HG03025 (cell line): Measurements from ENCODE around the gene MAJIN.
"Not testable (repeated sequence)": the region's sequence is repeated elsewhere in the genome, so short reads cannot be mapped to it uniquely, and the experiment has no call there.

ENCODE experiments used
- ATAC-seq: cut with Tn5 transposase; IDR thresholded peaks from one replicate; pipeline ENCODE4 v1.9.1; 2021; ENCODE audit warnings: mild to moderate bottlenecking, moderate library complexity; ENCODE audit not compliant: unreplicated experiment, low FRiP score

The MAJIN gene

GRCh38 chr11:64971421-64972233 is at the start of gene MAJIN:
MAJIN (minus strand) TSS chr11:64972108; CDS start chr11:64959405, 12,703 bp downstream.
- ATAC-seq = no peak

- ATAC-seq = no peak
Measured at GRCh38 chr11:65021509-65021908, 49.6 kb upstream of the MAJIN start.

- no peak for ATAC-seq
Measured at GRCh38 chr11:65021003-65021402, 49.1 kb upstream of the MAJIN start.

- ATAC-seq = no peak
Measured at GRCh38 chr11:65019824-65020223, 47.9 kb upstream of the MAJIN start.

DNA sequence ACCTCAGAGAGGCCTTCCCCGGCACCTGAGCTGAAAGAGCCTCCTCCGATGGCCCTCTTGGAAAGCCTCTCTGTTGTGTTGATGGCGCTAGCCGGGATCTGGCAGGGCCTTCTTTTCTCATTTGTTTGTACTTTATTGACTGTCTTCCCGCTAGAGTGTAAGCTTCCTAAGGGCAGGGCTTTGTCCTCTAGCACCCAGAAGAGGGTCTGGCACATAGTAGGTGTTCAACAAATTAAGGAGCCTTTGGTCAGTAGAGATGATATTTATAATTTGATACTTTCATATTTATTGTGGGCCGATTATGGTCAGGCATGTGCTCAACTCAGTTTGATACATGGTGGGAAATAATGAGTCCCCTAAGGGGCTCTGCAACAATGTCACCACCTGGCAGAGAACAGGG is 46.0 kb upstream of the MAJIN start:
- no peak for ATAC-seq

DNA sequence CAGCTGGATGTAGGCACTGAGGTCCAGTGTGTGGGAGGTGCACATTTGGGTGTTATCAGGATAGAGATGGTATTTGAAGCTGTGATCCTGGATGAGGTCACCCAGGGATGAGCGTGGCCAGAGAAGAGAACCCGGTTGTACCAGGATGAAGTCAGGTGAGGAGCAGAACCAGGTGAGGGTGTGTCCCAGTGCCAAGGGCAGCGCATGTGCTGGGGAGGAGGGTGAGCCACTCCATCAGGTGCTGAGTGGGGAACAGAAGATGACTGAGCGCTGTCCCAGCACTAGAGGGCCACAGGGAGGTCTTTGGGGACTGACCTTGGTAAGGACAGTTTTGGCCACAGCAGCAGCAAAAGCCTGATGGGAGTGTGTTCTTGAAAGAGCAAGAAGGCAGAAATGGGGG is 44.8 kb upstream of the MAJIN start:
- no peak for ATAC-seq

GRCh38 chr11:65014726-65015227 is 42.9 kb upstream of the MAJIN start:
- ATAC-seq = no peak

DNA sequence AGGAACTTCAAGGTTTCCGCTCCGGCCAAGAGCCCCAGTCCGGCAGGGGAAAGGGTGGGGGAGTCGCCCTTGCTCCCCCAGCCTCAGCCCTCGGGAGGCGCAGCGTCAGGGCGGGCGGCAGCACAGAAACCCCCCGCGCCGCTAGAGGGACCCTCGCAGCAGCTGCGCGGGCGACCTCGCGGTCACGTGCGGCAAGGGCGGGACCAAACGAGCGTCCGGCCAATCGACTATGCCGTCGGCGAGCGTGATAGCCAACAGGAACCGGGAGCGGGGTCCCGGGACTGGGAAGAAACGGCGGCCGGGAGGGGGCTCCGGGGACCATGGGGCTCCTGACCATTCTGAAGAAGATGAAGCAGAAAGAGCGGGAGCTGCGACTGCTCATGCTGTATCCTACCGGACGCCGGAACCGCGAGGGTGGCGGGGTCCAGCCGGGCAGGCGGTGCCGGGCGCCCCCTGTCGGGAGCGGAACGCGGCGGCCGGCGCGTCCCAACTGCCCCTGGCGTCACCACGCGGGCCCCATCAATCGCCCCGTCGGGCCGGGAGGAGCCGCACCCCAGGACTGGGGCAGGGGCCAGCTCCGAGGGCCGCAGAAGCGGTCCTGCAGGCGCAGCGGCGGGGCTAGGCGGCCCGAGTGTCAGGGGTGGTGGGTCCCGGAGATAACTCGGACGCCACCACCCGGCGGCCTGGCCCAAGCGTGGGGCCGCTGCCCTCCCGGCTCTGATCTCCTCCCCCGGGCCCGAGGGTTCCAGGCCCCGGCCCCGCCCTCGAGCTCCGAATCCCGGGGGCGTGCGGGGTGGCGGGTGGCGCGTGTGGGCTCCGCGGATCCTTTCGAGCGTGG is 42.2 kb upstream of the MAJIN start, which contains the start of gene ARL2:
Gene ARL2, plus strand, starts transcription at position 273 of the 838 bp plus-strand sequence. Its CDS starts 48 bp downstream, at position 321.
- ATAC-seq = peak; percentile 62

- peak; percentile 58 for ATAC-seq
Measured at GRCh38 chr11:65013130-65013887, 41.4 kb upstream of the MAJIN start.

GRCh38 chr11:65008873-65009272 is 37.0 kb upstream of the MAJIN start:
- ATAC-seq = no peak

DNA sequence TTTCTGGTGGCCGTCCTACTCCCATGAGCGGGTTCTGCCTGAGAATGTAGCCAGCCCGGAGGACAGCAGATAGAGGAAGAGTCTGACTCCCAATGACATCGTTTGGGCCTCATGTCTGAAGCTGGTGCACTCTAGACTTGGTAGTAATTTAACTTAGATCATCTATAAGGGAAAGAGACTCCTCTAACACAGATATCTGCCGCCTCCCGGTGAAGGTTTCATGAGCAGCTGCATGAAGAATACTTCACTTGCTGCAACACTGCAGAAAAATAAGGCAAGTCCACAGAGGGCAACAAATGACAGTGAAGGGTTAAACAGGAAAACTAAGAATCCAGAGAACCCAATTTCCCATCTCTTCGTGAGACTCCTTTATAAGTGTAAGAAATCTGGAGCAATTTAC is 36.1 kb upstream of the MAJIN start:
- no peak for ATAC-seq

DNA sequence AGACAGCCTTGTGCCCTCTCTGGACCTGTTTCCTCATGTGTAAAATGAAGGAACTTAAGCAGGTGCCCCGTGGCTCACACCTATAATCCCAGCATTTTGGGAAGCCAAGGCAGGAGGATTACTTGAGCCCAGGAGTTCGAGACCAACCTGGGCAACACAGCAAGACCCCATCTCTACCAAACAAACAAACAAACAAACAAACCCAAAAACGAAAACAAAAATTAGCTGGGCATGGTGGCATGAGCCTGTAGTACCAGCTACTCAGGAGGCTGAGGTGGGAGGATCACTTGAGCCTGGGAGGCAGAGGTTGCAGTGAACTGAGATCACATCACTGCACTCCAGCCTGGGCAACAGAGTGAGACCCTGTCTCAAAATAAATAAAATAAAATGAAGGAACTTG is 32.1 kb upstream of the MAJIN start:
- ATAC-seq = not testable (repeated sequence)

DNA sequence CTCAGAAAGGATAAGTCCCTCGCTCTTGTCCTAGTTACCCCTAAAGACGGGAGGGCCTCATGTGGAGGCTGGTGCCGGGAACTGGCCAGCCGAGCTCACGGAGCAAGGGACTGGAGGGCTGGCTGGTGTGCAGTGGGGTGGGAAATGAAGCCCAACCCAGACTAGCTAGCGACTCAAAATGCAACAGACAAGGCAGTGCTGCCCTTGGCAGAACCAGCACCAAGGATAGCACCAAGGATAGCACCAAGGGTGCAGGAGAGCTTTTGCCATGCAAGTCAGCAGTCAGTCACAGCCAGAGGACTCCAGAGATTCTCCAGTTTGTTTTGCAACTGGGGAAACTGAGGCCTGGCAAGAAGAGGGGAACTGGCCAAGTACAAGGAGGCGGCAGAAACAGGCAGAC is 31.4 kb upstream of the MAJIN start:
- no peak for ATAC-seq

DNA sequence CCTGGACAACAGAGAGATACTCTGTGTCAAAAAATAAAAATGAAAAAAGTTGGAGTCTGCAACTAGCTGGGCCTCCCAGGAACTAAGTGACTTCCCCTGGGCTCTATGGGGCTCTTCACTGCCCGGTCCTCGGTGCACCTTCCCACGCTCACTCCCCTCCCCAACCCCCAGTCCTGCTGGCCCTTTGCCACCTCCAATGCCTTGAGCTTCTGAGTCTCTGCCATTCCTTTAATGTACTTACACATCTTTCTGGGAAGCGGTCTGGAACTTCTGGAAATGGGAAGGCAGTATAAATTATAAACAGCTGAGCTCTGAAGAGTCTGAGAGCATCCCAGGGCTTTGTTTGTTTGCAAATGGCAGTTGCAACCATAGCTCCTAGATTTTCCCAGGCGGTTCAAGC is 30.8 kb upstream of the MAJIN start:
- ATAC-seq = no peak

- ATAC-seq = no peak
Measured at GRCh38 chr11:64999478-64999877, 27.6 kb upstream of the MAJIN start.

GRCh38 chr11:64998690-64999431 is 27.0 kb upstream of the MAJIN start:
- ATAC-seq = no peak

DNA sequence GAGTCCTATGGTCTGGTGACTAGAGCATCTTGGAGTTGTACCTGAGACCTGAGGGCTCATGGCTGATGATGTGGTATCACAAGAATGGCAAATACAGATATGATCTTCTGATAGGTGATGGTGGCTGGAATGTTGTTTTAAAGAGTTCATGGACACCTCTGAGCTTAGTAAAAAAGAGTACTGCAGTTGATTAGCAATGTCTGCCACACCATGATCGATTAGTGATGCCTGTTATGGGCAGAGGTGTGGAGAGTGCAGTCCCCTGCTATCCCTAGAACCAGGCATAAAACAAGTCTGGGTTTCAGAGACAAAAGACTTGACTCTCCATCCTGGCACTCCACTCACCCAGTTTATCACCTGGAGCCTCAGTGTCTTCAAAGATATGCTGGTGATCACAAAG is 26.2 kb upstream of the MAJIN start:
- ATAC-seq = no peak

GRCh38 chr11:64996710-64997380 is 24.9 kb upstream of the MAJIN start, which contains the start of gene BATF2:
BATF2 (minus strand) TSS chr11:64996971; CDS start chr11:64996914, 57 bp downstream.
- no peak for ATAC-seq

DNA sequence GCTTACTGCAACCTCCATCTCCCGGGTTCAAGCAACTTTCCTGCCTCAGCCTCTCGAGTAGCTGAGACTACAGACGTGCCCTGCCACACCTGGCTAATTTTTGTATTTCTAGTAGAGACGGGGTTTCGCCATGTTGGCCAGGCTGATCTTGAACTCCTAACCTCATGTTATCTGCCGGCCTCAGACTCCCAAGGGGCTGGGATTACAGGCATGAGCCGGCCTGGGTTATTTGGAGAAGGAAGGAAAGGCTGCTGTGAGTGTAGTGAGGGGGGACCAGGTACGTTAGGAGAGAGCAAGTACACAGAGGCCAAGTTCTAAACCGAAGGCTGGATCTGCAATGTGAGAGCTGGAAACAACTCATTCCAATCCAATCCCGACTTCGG is 24.4 kb upstream of the MAJIN start:
- ATAC-seq = no peak
